ENCODE results near the gene LRMDA.

The LRMDA gene

DNA sequence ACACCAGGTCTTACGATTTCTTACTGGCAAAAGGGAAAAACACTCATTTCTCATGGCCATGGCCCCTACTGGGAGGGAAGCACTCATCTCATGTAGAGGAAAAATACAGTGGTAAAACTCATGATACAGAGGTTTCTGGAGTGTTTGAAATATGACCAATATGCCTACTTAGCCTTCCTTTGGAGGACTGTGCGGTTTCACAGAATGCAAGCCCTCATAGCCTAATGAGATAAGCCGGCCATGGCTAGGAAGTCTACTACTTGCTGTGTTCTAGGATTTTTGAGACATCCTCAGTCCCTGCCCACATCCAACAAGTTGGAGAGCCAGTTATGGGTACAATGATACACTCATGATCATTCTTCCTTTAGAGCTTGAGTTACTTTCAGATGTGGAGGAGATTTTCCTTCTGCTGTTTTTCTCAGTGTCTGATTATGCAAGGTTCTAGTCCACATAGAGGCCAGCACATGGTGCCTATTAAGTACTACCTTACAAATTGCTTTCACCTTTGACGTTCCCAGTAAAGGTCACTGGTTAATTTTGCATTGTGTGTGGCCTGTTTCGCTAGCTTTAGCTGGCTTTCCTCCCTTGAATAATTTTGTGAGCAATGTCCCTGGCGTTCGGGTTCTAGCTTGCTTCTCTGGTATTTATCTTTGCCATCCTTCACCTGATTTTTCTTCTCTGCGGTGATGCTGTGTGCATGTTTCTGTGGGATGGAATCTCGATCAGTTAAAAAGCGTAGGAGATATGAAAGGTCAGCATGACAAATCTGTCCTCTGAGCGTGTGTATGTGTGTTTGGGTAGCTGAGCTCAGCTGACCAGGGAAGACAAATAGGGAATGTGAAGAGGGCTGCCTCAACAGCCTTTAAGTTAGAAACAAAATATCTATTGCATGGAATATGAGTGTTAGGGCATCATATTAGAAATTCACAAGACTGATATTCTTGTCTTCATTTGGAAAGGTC lies 295.4 kb downstream of the LRMDA start:
- H3K36me3 ChIP-seq, result no peaks in the 10 kb centered on the region
- H3K27ac ChIP-seq, result no peak overlapping the region
- H3K9me3 ChIP-seq (ENCODE audit: severe bottlenecking), result no peaks in the 10 kb centered on the region
- DNase-seq, result no peak
- H3K4me3 ChIP-seq (ENCODE audit: low read depth, low read length), result no peak overlapping the region
- TF ChIP-seq, protein P1, sequence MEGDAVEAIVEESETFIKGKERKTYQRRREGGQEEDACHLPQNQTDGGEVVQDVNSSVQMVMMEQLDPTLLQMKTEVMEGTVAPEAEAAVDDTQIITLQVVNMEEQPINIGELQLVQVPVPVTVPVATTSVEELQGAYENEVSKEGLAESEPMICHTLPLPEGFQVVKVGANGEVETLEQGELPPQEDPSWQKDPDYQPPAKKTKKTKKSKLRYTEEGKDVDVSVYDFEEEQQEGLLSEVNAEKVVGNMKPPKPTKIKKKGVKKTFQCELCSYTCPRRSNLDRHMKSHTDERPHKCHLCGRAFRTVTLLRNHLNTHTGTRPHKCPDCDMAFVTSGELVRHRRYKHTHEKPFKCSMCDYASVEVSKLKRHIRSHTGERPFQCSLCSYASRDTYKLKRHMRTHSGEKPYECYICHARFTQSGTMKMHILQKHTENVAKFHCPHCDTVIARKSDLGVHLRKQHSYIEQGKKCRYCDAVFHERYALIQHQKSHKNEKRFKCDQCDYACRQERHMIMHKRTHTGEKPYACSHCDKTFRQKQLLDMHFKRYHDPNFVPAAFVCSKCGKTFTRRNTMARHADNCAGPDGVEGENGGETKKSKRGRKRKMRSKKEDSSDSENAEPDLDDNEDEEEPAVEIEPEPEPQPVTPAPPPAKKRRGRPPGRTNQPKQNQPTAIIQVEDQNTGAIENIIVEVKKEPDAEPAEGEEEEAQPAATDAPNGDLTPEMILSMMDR (IDR thresholded peaks at IDR 0.05; ENCODE audit: low read depth, low read length), result no peak
- no peaks in the 10 kb centered on the region for H3K27me3 ChIP-seq (ENCODE audit: insufficient read depth, low read depth, severe bottlenecking)

DNA sequence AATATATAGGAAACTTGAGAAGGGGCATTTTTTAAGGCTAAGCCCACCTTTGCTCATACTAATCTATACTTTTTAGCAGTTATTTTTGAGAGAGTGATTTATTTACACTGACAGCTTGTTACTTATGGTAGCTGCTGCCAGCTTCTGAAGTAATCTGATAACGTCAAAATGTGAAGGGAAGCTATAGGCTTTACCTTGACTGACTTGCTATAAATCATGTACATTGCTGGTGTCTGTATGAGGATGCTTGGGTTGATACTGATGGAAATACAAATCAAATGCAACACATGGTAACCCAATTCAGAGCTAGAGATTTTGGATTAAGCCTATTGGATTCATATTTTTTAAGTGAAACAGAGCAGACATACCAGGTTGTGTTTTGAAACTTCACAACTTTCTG lies 299.4 kb downstream of the LRMDA start:
- H3K27me3 ChIP-seq (ENCODE audit: insufficient read depth, low read depth, severe bottlenecking), result no peaks in the 10 kb centered on the region
- H3K4me3 ChIP-seq (ENCODE audit: low read depth, low read length), result no peak overlapping the region
- no peak overlapping the region for H3K27ac ChIP-seq
- TF ChIP-seq, protein P1 (IDR thresholded peaks at IDR 0.05; ENCODE audit: low read depth, low read length), result no peak
- no peaks in the 10 kb centered on the region for H3K36me3 ChIP-seq
- no peak for DNase-seq
- H3K9me3 ChIP-seq (ENCODE audit: severe bottlenecking), result no peaks in the 10 kb centered on the region

- Histone ChIP-seq H3K36me3 (no peaks in the 10 kb centered on the region), H3K4me3 (ENCODE audit: low read depth, low read length) (no peak overlapping the region), H3K9me3 (ENCODE audit: severe bottlenecking) (no peaks in the 10 kb centered on the region), H3K27ac (no peak overlapping the region), H3K27me3 (ENCODE audit: insufficient read depth, low read depth, severe bottlenecking) (no peaks in the 10 kb centered on the region)
- no peak for DNase-seq
- TF ChIP-seq, protein P1 (IDR thresholded peaks at IDR 0.05; ENCODE audit: low read depth, low read length), result no peak
Observed at GRCh38 chr10:75733135-75733890, 301.9 kb downstream of the LRMDA start.

- TF ChIP-seq, protein P1 (IDR thresholded peaks at IDR 0.05; ENCODE audit: low read depth, low read length), result no peak
- Histone ChIP-seq H3K9me3 (ENCODE audit: severe bottlenecking) (no peaks in the 10 kb centered on the region), H3K36me3 (no peaks in the 10 kb centered on the region), H3K27ac (no peak overlapping the region), H3K4me3 (ENCODE audit: low read depth, low read length) (no peak overlapping the region), H3K27me3 (ENCODE audit: insufficient read depth, low read depth, severe bottlenecking) (no peaks in the 10 kb centered on the region)
- no peak for DNase-seq
Observed at GRCh38 chr10:75736151-75736640, 304.8 kb downstream of the LRMDA start.

DNA sequence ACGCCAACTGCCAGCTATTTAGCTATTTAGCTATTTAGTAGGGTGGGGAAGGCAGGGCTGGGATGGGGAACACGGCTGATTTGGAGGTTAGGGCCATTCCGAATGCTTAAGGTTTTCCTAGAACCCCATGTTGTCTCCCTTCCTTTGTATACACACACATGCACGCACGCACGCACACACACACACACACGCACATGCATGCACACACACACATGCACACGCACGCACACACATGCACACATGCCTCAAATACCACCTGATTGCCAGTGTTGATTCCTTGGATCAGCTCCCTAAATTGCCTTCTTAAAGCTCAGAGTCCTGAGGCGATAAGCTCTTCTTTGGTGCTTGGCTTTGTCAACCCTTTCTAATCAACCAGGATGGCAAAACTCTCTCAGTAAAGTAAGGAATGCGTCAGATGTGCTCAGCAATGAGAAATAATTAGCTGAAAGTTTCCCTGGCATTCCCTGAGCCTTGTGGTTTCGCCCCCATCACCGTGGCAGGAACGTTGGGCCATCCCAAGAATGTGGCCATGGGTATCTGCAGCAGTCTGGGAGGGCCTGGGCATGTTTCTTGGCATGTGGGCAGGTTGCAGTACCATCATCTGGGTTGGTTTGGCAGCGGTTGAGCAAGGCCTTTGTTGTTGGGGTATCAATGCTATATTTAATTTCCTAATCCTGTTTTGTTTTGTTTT lies 305.6 kb downstream of the LRMDA start:
- no peaks in the 10 kb centered on the region for H3K36me3 ChIP-seq
- TF ChIP-seq, protein P1 (IDR thresholded peaks at IDR 0.05; ENCODE audit: low read depth, low read length), result no peak
- no peak overlapping the region for H3K4me3 ChIP-seq (ENCODE audit: low read depth, low read length)
- H3K27ac ChIP-seq, result no peak overlapping the region
- no peaks in the 10 kb centered on the region for H3K27me3 ChIP-seq (ENCODE audit: insufficient read depth, low read depth, severe bottlenecking)
- H3K9me3 ChIP-seq (ENCODE audit: severe bottlenecking), result no peaks in the 10 kb centered on the region
- no peak for DNase-seq

Measured in WERI-Rb-1 (cell line).